Progenitor cell of endocrine pancreas (in vitro differentiated cells): ENCODE results near the gene DHX58. TPM values are rescaled to one million over a fixed set of nuclear protein-coding genes. Genes with fewer than 3 reads are reported as not detected.

ENCODE experiments used
- DNase-seq: peaks from one replicate; pipeline ENCODE4 v3.0.0; 2021; ENCODE audit warnings: low spot score; ENCODE audit not compliant: unreplicated experiment
- H3K27ac Mint-ChIP-seq: 2 replicates; pipeline ENCODE4 v1.8.0; 2021; ENCODE audit warnings: mild to moderate bottlenecking, moderate library complexity, mixed read lengths
- H3K27me3 Mint-ChIP-seq: 2 replicates; pipeline ENCODE4 v1.8.0; 2021; ENCODE audit warnings: mixed read lengths
- H3K36me3 Mint-ChIP-seq: 2 replicates; pipeline ENCODE4 v1.8.0; 2022; ENCODE audit warnings: mixed read lengths; ENCODE audit not compliant: insufficient read depth
- H3K4me1 Mint-ChIP-seq: 2 replicates; pipeline ENCODE4 v1.8.0; 2021; ENCODE audit warnings: low read depth, mixed read lengths
- H3K4me3 Mint-ChIP-seq: 2 replicates; pipeline ENCODE4 v1.8.0; 2021; ENCODE audit warnings: low read depth, mild to moderate bottlenecking, moderate library complexity, mixed read lengths
- H3K9me3 Mint-ChIP-seq: 2 replicates; pipeline ENCODE4 v1.8.0; 2021; ENCODE audit warnings: low read depth, mixed read lengths
- total RNA-seq: library from RNA; stranded (reverse); gene quantifications from 2 replicates; pipeline ENCODE4 v1.2.1, GENCODE V29; 2021
- TF ChIP-seq, protein P1 (sequence below): fragments of 200-600 bp; sonication (generic); IDR thresholded peaks from one replicate; pipeline ENCODE4 v1.5.0; 2021; ENCODE audit warnings: antibody characterized with exemption, mild to moderate bottlenecking; ENCODE audit not compliant: unreplicated experiment

DHX58 gene
- total RNA-seq, 1 donor from 2014 or later, result 0.43 TPM

DNA sequence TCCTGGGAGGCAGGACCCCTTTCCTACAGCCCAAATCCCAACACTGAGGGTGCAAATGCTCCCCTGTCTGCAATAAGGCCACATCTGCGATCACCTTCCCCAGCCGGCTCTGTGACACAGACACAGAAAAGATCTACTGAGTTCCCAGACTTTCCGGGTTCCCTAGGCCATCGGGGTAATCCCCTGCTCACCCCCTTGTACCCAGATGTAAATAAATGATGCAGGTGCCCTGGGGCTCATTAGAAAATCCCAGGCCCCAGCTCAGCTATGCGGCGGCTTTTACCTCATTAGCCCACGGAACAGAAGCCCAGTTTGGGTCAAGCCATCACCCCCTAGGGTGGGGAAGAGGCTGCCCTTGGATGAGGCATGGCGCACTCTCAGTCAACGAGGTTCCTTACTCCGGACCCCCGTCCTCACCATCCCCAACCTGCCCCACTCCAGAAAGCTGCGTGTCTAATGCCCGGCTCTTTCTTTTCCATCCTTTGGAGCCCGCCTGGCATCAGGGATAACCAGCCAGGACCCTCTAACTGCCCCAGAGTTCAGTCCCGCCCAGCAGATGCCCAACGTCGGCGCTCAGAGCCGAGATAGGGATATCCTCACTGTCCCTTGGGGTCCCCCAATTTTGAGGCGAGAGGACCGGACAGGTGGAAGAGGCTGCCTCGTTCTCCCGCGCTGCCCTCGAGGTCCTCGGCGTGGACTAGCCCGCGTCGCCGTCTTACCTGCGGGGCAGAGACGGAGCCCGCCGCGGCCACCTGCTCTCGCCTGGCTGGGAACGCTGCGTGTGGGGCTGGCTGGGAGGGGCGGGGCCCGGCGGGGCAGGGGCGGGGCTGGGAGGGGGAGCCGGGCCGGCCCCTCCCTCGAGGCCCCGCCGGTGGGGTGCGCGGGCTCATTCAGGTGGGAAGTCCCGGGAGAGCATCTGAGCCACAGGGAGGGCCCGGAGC lies 14.6 kb downstream of the DHX58 start, which contains the start of gene ZNF385C:
Gene ZNF385C (minus strand): TSS at position 783 of the 941 bp plus-strand sequence. CDS start 35,417 bp downstream, outside the sequence.
- H3K4me3 Mint-ChIP-seq, result no peak within 1 kb of the TSS
- H3K4me1 Mint-ChIP-seq, result no peaks in the 10 kb centered on the region
- H3K27ac Mint-ChIP-seq, result no peak within 1 kb of the TSS
- DNase-seq, result no peak
- no peaks in the 10 kb centered on the region for H3K36me3 Mint-ChIP-seq
- H3K9me3 Mint-ChIP-seq, result no peaks in the 10 kb centered on the region
- peaks cover 75% of the 10 kb centered on the region for H3K27me3 Mint-ChIP-seq
- TF ChIP-seq, protein P1, sequence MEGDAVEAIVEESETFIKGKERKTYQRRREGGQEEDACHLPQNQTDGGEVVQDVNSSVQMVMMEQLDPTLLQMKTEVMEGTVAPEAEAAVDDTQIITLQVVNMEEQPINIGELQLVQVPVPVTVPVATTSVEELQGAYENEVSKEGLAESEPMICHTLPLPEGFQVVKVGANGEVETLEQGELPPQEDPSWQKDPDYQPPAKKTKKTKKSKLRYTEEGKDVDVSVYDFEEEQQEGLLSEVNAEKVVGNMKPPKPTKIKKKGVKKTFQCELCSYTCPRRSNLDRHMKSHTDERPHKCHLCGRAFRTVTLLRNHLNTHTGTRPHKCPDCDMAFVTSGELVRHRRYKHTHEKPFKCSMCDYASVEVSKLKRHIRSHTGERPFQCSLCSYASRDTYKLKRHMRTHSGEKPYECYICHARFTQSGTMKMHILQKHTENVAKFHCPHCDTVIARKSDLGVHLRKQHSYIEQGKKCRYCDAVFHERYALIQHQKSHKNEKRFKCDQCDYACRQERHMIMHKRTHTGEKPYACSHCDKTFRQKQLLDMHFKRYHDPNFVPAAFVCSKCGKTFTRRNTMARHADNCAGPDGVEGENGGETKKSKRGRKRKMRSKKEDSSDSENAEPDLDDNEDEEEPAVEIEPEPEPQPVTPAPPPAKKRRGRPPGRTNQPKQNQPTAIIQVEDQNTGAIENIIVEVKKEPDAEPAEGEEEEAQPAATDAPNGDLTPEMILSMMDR, result no peak

GRCh38 chr17:42096360-42097111 lies 16.0 kb downstream of the DHX58 start:
- no peaks in the 10 kb centered on the region for H3K4me1 Mint-ChIP-seq
- H3K4me3 Mint-ChIP-seq, result no peak overlapping the region
- peaks cover 71% of the 10 kb centered on the region for H3K27me3 Mint-ChIP-seq

GRCh38 chr17:42094375-42095069 lies 18.0 kb downstream of the DHX58 start:
- DNase-seq, result no peak
- no peaks in the 10 kb centered on the region for H3K36me3 Mint-ChIP-seq
- H3K27ac Mint-ChIP-seq, result peak overlapping the region; percentile 6
- H3K4me1 Mint-ChIP-seq, result no peaks in the 10 kb centered on the region
- TF ChIP-seq, protein P1, result no peak
- no peak overlapping the region for H3K4me3 Mint-ChIP-seq
- H3K9me3 Mint-ChIP-seq, result no peaks in the 10 kb centered on the region
- peaks cover 72% of the 10 kb centered on the region for H3K27me3 Mint-ChIP-seq

More at GRCh38 chr17:42096360-42097111, 16.0 kb downstream of the DHX58 start:
- TF ChIP-seq, protein P1, result peak; percentile 12
- H3K27ac Mint-ChIP-seq, result no peak overlapping the region
- DNase-seq, result no peak
- no peaks in the 10 kb centered on the region for H3K9me3 Mint-ChIP-seq
- no peaks in the 10 kb centered on the region for H3K36me3 Mint-ChIP-seq

- no peak for DNase-seq
- TF ChIP-seq, protein P1, result no peak
- H3K9me3 Mint-ChIP-seq, result no peaks in the 10 kb centered on the region
- H3K27ac Mint-ChIP-seq, result no peak overlapping the region
- no peaks in the 10 kb centered on the region for H3K36me3 Mint-ChIP-seq
- H3K4me1 Mint-ChIP-seq, result peaks cover 1% of the 10 kb centered on the region
- H3K4me3 Mint-ChIP-seq, result no peak overlapping the region
- H3K27me3 Mint-ChIP-seq, result peaks cover 62% of the 10 kb centered on the region
These were observed 19.6 kb downstream of the DHX58 start for GRCh38 chr17:42092939-42093338.
